HG03103 (cell line): ENCODE results near the gene DNAH1.

Experiments used
- ATAC-seq: cut with Tn5 transposase; IDR thresholded peaks from one replicate; pipeline ENCODE4 v1.9.1; 2021; ENCODE audit warnings: low read depth; ENCODE audit not compliant: unreplicated experiment

The DNAH1 gene

GRCh38 chr3:52430416-52430810, 114.3 kb downstream of the DNAH1 start:
- ATAC-seq = no peak

- ATAC-seq = no peak
Measured at GRCh38 chr3:52431459-52432223, 115.5 kb downstream of the DNAH1 start.

- ATAC-seq = no peak
Measured at GRCh38 chr3:52432225-52432624, 116.1 kb downstream of the DNAH1 start.

GRCh38 chr3:52432691-52433141, 116.6 kb downstream of the DNAH1 start:
- ATAC-seq = no peak

GRCh38 chr3:52433328-52433995, 117.3 kb downstream of the DNAH1 start:
- ATAC-seq = no peak

- ATAC-seq = no peak
Measured at GRCh38 chr3:52433996-52434479, 117.9 kb downstream of the DNAH1 start.

- no peak for ATAC-seq
Measured at GRCh38 chr3:52434491-52435115, 118.5 kb downstream of the DNAH1 start.

- no peak for ATAC-seq
Measured at GRCh38 chr3:52435246-52436101, 119.4 kb downstream of the DNAH1 start.

GRCh38 chr3:52436500-52437149, 120.5 kb downstream of the DNAH1 start:
- no peak for ATAC-seq

GRCh38 chr3:52437326-52438103, 121.4 kb downstream of the DNAH1 start:
- ATAC-seq = no peak

GRCh38 chr3:52438104-52438376, 121.9 kb downstream of the DNAH1 start:
- ATAC-seq = no peak

GRCh38 chr3:52438579-52439425, 122.7 kb downstream of the DNAH1 start:
- no peak for ATAC-seq

GRCh38 chr3:52439426-52440248, 123.5 kb downstream of the DNAH1 start:
- ATAC-seq = no peak

GRCh38 chr3:52440249-52440551, 124.1 kb downstream of the DNAH1 start:
- no peak for ATAC-seq

- ATAC-seq = no peak
Measured at GRCh38 chr3:52440671-52441070, 124.6 kb downstream of the DNAH1 start.

- ATAC-seq = no peak
Measured at GRCh38 chr3:52441091-52441771, 125.1 kb downstream of the DNAH1 start.

GRCh38 chr3:52441772-52442332, 125.7 kb downstream of the DNAH1 start:
- ATAC-seq = no peak
